KMS-11 (cell line): ENCODE data around the gene APBB1IP.
"Not testable (repeated sequence)": the region's sequence is repeated elsewhere in the genome, so short reads cannot be mapped to it uniquely, and the experiment has no call there.

Source experiments
- H2AFZ ChIP-seq: fragments of 200-600 bp; sonication (generic); 2 replicates; pipeline ENCODE4 v1.6.1; 2016; ENCODE audit warnings: antibody characterized with exemption, mixed run types, low read depth
- H3K27ac ChIP-seq: fragments of 200-600 bp; sonication (generic); 2 replicates; pipeline ENCODE4 v1.6.1; 2016; ENCODE audit warnings: mild to moderate bottlenecking, mixed run types
- H3K27me3 ChIP-seq: fragments of 200-600 bp; sonication (generic); 2 replicates; pipeline ENCODE4 v1.6.1; 2017; ENCODE audit warnings: mild to moderate bottlenecking, low read depth, mixed run types, moderate library complexity; ENCODE audit not compliant: insufficient read depth
- H3K36me3 ChIP-seq: fragments of 200-600 bp; sonication (generic); 2 replicates; pipeline ENCODE4 v1.6.1; 2017; ENCODE audit warnings: mild to moderate bottlenecking, mixed run types; ENCODE audit not compliant: insufficient read depth
- H3K4me1 ChIP-seq: fragments of 200-600 bp; sonication (generic); 2 replicates; pipeline ENCODE4 v1.6.1; 2016; ENCODE audit warnings: mild to moderate bottlenecking, low read depth, mixed run types; ENCODE audit not compliant: poor library complexity, severe bottlenecking
- H3K4me2 ChIP-seq: fragments of 200-600 bp; sonication (generic); 2 replicates; pipeline ENCODE4 v1.7.0; 2016; ENCODE audit warnings: mild to moderate bottlenecking, mixed run types
- H3K4me3 ChIP-seq: fragments of 200-600 bp; sonication (generic); IDR thresholded peaks from 2 replicates; pipeline ENCODE4 v1.6.1; 2017; ENCODE audit warnings: low read depth, low read length, mixed read lengths; ENCODE audit not compliant: insufficient read depth
- H3K79me2 ChIP-seq: fragments of 200-600 bp; sonication (generic); 2 replicates; pipeline ENCODE4 v1.6.1; 2016; ENCODE audit warnings: low read depth, mixed run types; ENCODE audit not compliant: insufficient read depth
- H3K9ac ChIP-seq: fragments of 200-600 bp; sonication (generic); 2 replicates; pipeline ENCODE4 v1.6.1; 2016; ENCODE audit warnings: mild to moderate bottlenecking, mixed run types
- H4K20me1 ChIP-seq: fragments of 200-600 bp; sonication (generic); 2 replicates; pipeline ENCODE4 v1.6.1; 2016; ENCODE audit warnings: mild to moderate bottlenecking, mixed run types; ENCODE audit not compliant: insufficient read depth
- TF ChIP-seq, protein P1 (sequence below): fragments of 200-600 bp; sonication (generic); conservative IDR thresholded peaks from 2 replicates; pipeline ENCODE4 v1.6.1; 2017; ENCODE audit warnings: low read depth, mild to moderate bottlenecking, antibody characterized with exemption, low read length, moderate library complexity, mixed read lengths

Gene APBB1IP

DNA sequence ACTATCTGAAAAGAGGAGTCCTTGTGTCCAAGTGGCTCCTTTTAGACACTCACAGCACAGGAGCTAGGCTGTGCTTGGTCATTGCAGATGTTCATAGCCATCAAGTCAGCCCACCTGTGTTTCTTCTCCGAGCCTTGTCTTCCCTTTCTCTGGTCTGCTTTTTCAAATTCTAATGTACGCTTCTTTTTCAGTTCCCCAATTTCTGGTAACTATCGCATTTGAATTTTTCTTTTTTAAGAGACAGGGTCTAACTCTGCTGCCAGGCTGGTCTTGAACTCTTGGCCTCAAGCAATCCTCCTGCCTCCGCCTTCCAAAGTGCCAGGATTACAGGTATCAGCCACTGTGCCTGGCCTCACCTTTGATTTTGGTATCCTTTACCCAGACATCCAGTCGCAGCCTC, 18.9 kb downstream of the APBB1IP start:
- Histone ChIP-seq H3K4me3 (no peak overlapping the region), H3K4me2 (no peak overlapping the region), H3K9ac (no peak overlapping the region), H3K36me3 (no peaks in the 10 kb centered on the region), H4K20me1 (no peaks in the 10 kb centered on the region), H3K79me2 (no peaks in the 10 kb centered on the region), H2AFZ (no peak overlapping the region), H3K4me1 (no peaks in the 10 kb centered on the region), H3K27me3 (no peaks in the 10 kb centered on the region), H3K27ac (no peak overlapping the region)
- TF ChIP-seq, protein P1, sequence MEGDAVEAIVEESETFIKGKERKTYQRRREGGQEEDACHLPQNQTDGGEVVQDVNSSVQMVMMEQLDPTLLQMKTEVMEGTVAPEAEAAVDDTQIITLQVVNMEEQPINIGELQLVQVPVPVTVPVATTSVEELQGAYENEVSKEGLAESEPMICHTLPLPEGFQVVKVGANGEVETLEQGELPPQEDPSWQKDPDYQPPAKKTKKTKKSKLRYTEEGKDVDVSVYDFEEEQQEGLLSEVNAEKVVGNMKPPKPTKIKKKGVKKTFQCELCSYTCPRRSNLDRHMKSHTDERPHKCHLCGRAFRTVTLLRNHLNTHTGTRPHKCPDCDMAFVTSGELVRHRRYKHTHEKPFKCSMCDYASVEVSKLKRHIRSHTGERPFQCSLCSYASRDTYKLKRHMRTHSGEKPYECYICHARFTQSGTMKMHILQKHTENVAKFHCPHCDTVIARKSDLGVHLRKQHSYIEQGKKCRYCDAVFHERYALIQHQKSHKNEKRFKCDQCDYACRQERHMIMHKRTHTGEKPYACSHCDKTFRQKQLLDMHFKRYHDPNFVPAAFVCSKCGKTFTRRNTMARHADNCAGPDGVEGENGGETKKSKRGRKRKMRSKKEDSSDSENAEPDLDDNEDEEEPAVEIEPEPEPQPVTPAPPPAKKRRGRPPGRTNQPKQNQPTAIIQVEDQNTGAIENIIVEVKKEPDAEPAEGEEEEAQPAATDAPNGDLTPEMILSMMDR, result no peak

- Histone ChIP-seq H3K4me1 (no peaks in the 10 kb centered on the region), H3K27me3 (no peaks in the 10 kb centered on the region), H3K4me2 (no peak overlapping the region), H4K20me1 (no peaks in the 10 kb centered on the region), H3K4me3 (no peak overlapping the region), H3K27ac (no peak overlapping the region), H3K9ac (no peak overlapping the region), H3K36me3 (no peaks in the 10 kb centered on the region), H3K79me2 (no peaks in the 10 kb centered on the region), H2AFZ (no peak overlapping the region)
- TF ChIP-seq, protein P1, result no peak
Observed at GRCh38 chr10:26460736-26461135, 22.6 kb downstream of the APBB1IP start.

DNA sequence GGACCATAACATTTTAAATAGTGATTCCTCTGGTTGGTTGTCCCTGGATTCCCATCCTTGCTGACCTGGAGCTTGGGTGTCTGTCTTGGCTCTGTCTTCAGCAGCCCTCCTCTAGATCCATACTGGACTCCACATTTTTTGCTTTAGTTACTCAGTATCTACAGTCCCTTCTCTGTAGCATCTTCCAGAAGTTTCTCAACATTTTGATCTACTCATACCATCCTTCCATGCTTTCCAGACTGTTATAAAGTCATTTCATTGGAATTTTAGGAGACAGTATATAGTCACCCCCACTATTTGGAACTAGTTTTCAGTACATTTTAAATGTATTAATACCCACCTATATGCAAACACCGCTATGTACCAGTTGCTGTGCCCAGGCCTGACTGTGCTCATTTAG, 25.8 kb downstream of the APBB1IP start:
- Histone ChIP-seq H3K36me3 (no peaks in the 10 kb centered on the region), H3K4me1 (no peaks in the 10 kb centered on the region), H3K4me3 (no peak overlapping the region), H3K79me2 (no peaks in the 10 kb centered on the region), H3K4me2 (no peak overlapping the region), H3K27ac (no peak overlapping the region), H4K20me1 (no peaks in the 10 kb centered on the region), H3K27me3 (no peaks in the 10 kb centered on the region), H3K9ac (no peak overlapping the region), H2AFZ (no peak overlapping the region)
- TF ChIP-seq, protein P1, result no peak

GRCh38 chr10:26464632-26465280, 26.6 kb downstream of the APBB1IP start:
- Histone ChIP-seq H3K9ac (no peak overlapping the region), H3K4me3 (no peak overlapping the region), H3K4me1 (no peaks in the 10 kb centered on the region), H2AFZ (no peak overlapping the region), H4K20me1 (no peaks in the 10 kb centered on the region), H3K36me3 (no peaks in the 10 kb centered on the region), H3K27ac (no peak overlapping the region), H3K4me2 (no peak overlapping the region), H3K27me3 (no peaks in the 10 kb centered on the region), H3K79me2 (no peaks in the 10 kb centered on the region)
- TF ChIP-seq, protein P1, result no peak

DNA sequence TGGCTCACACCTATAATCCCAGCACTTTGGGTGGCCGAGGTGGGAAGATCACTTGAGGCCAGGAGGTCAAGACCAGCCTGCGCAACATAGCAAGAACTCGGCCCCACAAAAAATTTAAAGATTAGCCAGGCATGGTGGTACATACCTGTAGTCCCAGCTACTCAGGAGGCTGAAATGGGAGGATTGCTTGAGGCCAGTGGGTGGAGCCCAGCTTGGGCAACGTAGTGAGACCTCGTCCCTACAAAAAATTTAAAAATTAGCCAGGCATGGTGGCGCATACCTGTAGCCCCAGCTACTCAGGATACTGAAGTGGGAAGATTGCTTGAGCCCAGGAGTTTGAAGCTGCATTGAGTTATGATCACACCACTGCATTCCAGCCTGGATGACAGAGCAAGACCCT, 28.4 kb downstream of the APBB1IP start:
- not testable (repeated sequence) for H3K27me3 ChIP-seq, H3K27ac ChIP-seq, H3K36me3 ChIP-seq

More for the DNA sequence above, 28.4 kb downstream of the APBB1IP start:
- not testable (repeated sequence) for H3K4me2 ChIP-seq, H4K20me1 ChIP-seq, H2AFZ ChIP-seq, H3K79me2 ChIP-seq, H3K4me1 ChIP-seq, H3K4me3 ChIP-seq, H3K9ac ChIP-seq
